HL-60 (cell line): ENCODE data around the gene CCR5.

Experiments
- GABPA ChIP-seq: IDR thresholded peaks from 2 replicates; pipeline ENCODE4 v1.6.1; 2012; ENCODE audit warnings: low read depth
- POLR2AphosphoS5 ChIP-seq: IDR thresholded peaks from 2 replicates; pipeline ENCODE4 v1.6.1; 2012; ENCODE audit warnings: low read depth
- TF ChIP-seq, protein P1 (sequence below): IDR thresholded peaks from one replicate; pipeline ENCODE4 v1.5.1; 2011; ENCODE audit warnings: low read length, control low read depth, inconsistent platforms; ENCODE audit not compliant: insufficient read depth
- TF ChIP-seq, protein P2 (sequence below): IDR thresholded peaks from 2 replicates; pipeline ENCODE4 v1.6.1; 2012; ENCODE audit warnings: low read depth; ENCODE audit not compliant: insufficient replicate concordance

DNA sequence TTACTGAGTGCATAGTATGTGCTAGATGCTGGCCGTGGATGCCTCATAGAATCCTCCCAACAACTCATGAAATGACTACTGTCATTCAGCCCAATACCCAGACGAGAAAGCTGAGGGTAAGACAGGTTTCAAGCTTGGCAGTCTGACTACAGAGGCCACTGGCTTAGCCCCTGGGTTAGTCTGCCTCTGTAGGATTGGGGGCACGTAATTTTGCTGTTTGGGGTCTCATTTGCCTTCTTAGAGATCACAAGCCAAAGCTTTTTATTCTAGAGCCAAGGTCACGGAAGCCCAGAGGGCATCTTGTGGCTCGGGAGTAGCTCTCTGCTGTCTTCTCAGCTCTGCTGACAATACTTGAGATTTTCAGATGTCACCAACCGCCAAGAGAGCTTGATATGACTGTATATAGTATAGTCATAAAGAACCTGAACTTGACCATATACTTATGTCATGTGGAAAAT is 1.0 kb upstream of the CCR5 start:
- TF ChIP-seq, protein P1, sequence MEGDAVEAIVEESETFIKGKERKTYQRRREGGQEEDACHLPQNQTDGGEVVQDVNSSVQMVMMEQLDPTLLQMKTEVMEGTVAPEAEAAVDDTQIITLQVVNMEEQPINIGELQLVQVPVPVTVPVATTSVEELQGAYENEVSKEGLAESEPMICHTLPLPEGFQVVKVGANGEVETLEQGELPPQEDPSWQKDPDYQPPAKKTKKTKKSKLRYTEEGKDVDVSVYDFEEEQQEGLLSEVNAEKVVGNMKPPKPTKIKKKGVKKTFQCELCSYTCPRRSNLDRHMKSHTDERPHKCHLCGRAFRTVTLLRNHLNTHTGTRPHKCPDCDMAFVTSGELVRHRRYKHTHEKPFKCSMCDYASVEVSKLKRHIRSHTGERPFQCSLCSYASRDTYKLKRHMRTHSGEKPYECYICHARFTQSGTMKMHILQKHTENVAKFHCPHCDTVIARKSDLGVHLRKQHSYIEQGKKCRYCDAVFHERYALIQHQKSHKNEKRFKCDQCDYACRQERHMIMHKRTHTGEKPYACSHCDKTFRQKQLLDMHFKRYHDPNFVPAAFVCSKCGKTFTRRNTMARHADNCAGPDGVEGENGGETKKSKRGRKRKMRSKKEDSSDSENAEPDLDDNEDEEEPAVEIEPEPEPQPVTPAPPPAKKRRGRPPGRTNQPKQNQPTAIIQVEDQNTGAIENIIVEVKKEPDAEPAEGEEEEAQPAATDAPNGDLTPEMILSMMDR, result no peak
- TF ChIP-seq GABPA (no peak), POLR2AphosphoS5 (no peak)
- TF ChIP-seq, protein P2, sequence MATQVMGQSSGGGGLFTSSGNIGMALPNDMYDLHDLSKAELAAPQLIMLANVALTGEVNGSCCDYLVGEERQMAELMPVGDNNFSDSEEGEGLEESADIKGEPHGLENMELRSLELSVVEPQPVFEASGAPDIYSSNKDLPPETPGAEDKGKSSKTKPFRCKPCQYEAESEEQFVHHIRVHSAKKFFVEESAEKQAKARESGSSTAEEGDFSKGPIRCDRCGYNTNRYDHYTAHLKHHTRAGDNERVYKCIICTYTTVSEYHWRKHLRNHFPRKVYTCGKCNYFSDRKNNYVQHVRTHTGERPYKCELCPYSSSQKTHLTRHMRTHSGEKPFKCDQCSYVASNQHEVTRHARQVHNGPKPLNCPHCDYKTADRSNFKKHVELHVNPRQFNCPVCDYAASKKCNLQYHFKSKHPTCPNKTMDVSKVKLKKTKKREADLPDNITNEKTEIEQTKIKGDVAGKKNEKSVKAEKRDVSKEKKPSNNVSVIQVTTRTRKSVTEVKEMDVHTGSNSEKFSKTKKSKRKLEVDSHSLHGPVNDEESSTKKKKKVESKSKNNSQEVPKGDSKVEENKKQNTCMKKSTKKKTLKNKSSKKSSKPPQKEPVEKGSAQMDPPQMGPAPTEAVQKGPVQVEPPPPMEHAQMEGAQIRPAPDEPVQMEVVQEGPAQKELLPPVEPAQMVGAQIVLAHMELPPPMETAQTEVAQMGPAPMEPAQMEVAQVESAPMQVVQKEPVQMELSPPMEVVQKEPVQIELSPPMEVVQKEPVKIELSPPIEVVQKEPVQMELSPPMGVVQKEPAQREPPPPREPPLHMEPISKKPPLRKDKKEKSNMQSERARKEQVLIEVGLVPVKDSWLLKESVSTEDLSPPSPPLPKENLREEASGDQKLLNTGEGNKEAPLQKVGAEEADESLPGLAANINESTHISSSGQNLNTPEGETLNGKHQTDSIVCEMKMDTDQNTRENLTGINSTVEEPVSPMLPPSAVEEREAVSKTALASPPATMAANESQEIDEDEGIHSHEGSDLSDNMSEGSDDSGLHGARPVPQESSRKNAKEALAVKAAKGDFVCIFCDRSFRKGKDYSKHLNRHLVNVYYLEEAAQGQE, result no peak
